HCT116 (cell line): ENCODE measurements around the gene BCAS4. TPM values are rescaled to one million over a fixed set of nuclear protein-coding genes. Genes with fewer than 3 reads are reported as not detected.

Experiments
- ATAC-seq: fragments of 200-7000 bp; cut with Tn5 transposase; 2 replicates; pipeline ENCODE4 v1.9.1; 2020; ENCODE audit warnings: mild to moderate bottlenecking, moderate library complexity
- BruUV-seq: library from RNA; stranded (reverse); fragments of 400-500 nt; replicated peaks from 2 replicates; lab custom pipeline; 2021; lab: Mats Ljungman, UMichigan
- CTCF ChIA-PET: fragments of 300-600 bp; sonication (Branson Sonifier 250); formaldehyde crosslinking; loops from one replicate; lab custom pipeline; 2021; ENCODE audit warnings: antibody characterized with exemption; lab: Charles Lee
- POLR2A ChIA-PET: fragments of 300-600, 350-600 bp; sonication (Branson Sonifier 250); formaldehyde crosslinking; loops from one replicate; lab custom pipeline; 2021; ENCODE audit warnings: antibody characterized with exemption; lab: Charles Lee
- RAD21 ChIA-PET, 2 experiments: fragments of 300-600 bp; sonication (Branson Sonifier 250); formaldehyde crosslinking; loops; one replicate each; lab custom pipeline; 2023; ENCODE audit warnings: low total read pairs in 2 of 2; ENCODE audit not compliant: uncharacterized antibody in 2 of 2, unreplicated experiment in 2 of 2, low non-redundant PET in 1 of 2; lab: Charles Lee
- DNase-seq: peaks from one replicate; pipeline ENCODE4 v3.0.0-alpha.2; 2010; ENCODE audit warnings: low read depth, low spot score
- H2AFZ ChIP-seq: fragments of 200-600 bp; shearing (Covaris generic), sonication (generic); 2 replicates; pipeline ENCODE4 v1.6.1; 2017; ENCODE audit warnings: low read depth, mixed run types, mixed read lengths, antibody characterized with exemption, low read length; ENCODE audit not compliant: poor library complexity, severe bottlenecking
- H3K27ac ChIP-seq: 2 replicates; pipeline ENCODE4 v1.5.1; 2012; ENCODE audit warnings: low read depth, low read length
- H3K27me3 ChIP-seq: fragments of 200-600 bp; sonication (generic); 2 replicates; pipeline ENCODE4 v1.6.1; 2016; ENCODE audit warnings: mixed run types, low read length, mixed read lengths; ENCODE audit not compliant: insufficient read depth
- H3K36me3 ChIP-seq, 2 experiments: fragments of 200-500 bp in 1 of 2; fragments of 200-600 bp in 1 of 2; sonication (Bioruptor generic) in 1 of 2; sonication (generic) in 1 of 2; 2 replicates each; pipeline versions ENCODE4 v1.5.1 to v1.6.1; 2014 to 2016; ENCODE audit warnings: low read length in 2 of 2, inconsistent platforms in 1 of 2, mixed read lengths in 1 of 2, mixed run types in 1 of 2; ENCODE audit not compliant: insufficient read depth in 2 of 2, control insufficient read depth in 1 of 2
- H3K4me1 ChIP-seq, 2 experiments: fragments of 200-600 bp in 1 of 2; sonication (generic) in 1 of 2; 2 replicates each; pipeline versions ENCODE4 v1.5.1 to v1.6.1; 2012 to 2017; ENCODE audit warnings: low read length in 2 of 2, inconsistent platforms in 1 of 2, mild to moderate bottlenecking in 1 of 2, mixed read lengths in 1 of 2, mixed run types in 1 of 2, moderate library complexity in 1 of 2; ENCODE audit not compliant: insufficient read depth in 2 of 2, control insufficient read depth in 1 of 2
- H3K4me2 ChIP-seq: fragments of 200-600 bp; sonication (generic); 2 replicates; pipeline ENCODE4 v1.6.1; 2017; ENCODE audit warnings: mixed run types, low read length, mixed read lengths
- H3K4me3 ChIP-seq, 2 experiments: fragments of 200-600 bp in 1 of 2; sonication (generic) in 1 of 2; replicated peaks in 1 of 2; 2 replicates each; pipeline ENCODE4 v1.5.1; 2011 to 2016; ENCODE audit warnings: low read length in 2 of 2, control low read depth in 1 of 2, low read depth in 1 of 2, mild to moderate bottlenecking in 1 of 2, mixed read lengths in 1 of 2, mixed run types in 1 of 2
- H3K79me2 ChIP-seq: fragments of 200-600 bp; sonication (generic); 2 replicates; pipeline ENCODE4 v1.6.1; 2017; ENCODE audit warnings: mild to moderate bottlenecking, mixed run types, low read length, moderate library complexity, mixed read lengths; ENCODE audit not compliant: insufficient read depth
- H3K9ac ChIP-seq: fragments of 200-600 bp; sonication (generic); 2 replicates; pipeline ENCODE4 v1.6.1; 2016; ENCODE audit warnings: low read length, mixed read lengths
- H3K9me2 ChIP-seq: fragments of 200-600 bp; sonication (generic), shearing (Covaris generic); 2 replicates; pipeline ENCODE4 v1.6.1; 2017; ENCODE audit warnings: mixed run types, mild to moderate bottlenecking, moderate library complexity; ENCODE audit not compliant: insufficient read depth
- H3K9me3 ChIP-seq, 2 experiments: fragments of 200-500 bp in 1 of 2; fragments of 200-600 bp in 1 of 2; sonication (Bioruptor generic) in 1 of 2; sonication (generic) in 1 of 2; 2 replicates each; pipeline ENCODE4 v1.6.1; 2014 to 2017; ENCODE audit warnings: low read length in 2 of 2, mixed read lengths in 2 of 2, inconsistent platforms in 1 of 2, low read depth in 1 of 2, mild to moderate bottlenecking in 1 of 2, mixed run types in 1 of 2, moderate library complexity in 1 of 2; ENCODE audit not compliant: control insufficient read depth in 1 of 2, insufficient read depth in 1 of 2
- H4K20me1 ChIP-seq: fragments of 200-600 bp; sonication (generic), shearing (Covaris generic); 2 replicates; pipeline ENCODE4 v1.6.1; 2017; ENCODE audit warnings: mixed run types, mild to moderate bottlenecking, moderate library complexity; ENCODE audit not compliant: insufficient read depth
- CEBPB ChIP-seq: IDR thresholded peaks from 2 replicates; pipeline ENCODE4 v1.6.1; 2012; ENCODE audit warnings: low read depth
- ELF1 ChIP-seq: IDR thresholded peaks from 2 replicates; pipeline ENCODE4 v1.6.1; 2012; ENCODE audit warnings: low read depth, borderline replicate concordance
- POLR2A ChIP-seq: IDR thresholded peaks from 2 replicates; pipeline ENCODE4 v1.7.0; 2011; ENCODE audit warnings: borderline replicate concordance; ENCODE audit not compliant: insufficient read depth, insufficient read length; ENCODE audit errors: extremely low read depth
- RAD21 ChIP-seq: IDR thresholded peaks from 2 replicates; pipeline ENCODE4 v1.6.1; 2012; ENCODE audit warnings: low read depth, mild to moderate bottlenecking
- SIN3A ChIP-seq: IDR thresholded peaks from 2 replicates; pipeline ENCODE4 v1.6.1; 2012; ENCODE audit warnings: low read depth
- SP1 ChIP-seq: IDR thresholded peaks from 2 replicates; pipeline ENCODE4 v1.6.1; 2012; ENCODE audit warnings: low read depth
- TCF7L2 ChIP-seq: IDR thresholded peaks from 2 replicates; pipeline ENCODE4 v1.7.0; 2011; ENCODE audit warnings: borderline replicate concordance, inconsistent platforms; ENCODE audit not compliant: insufficient read depth, insufficient read length; ENCODE audit errors: extremely low read depth
- YY1 ChIP-seq: IDR thresholded peaks from 2 replicates; pipeline ENCODE4 v1.6.1; 2011; ENCODE audit warnings: low read length, low read depth, moderate library complexity, mild to moderate bottlenecking; ENCODE audit not compliant: insufficient replicate concordance; ENCODE audit errors: extremely low read depth
- ZNF274 ChIP-seq: fragments of 200-500 bp; sonication (Bioruptor generic); IDR thresholded peaks from 2 replicates; pipeline ENCODE4 v1.6.1; 2014; ENCODE audit warnings: mild to moderate bottlenecking, low read depth, low read length, inconsistent platforms
- intact Hi-C: fragments of 100-400 bp; cut with micrococcal nuclease; formaldehyde crosslinking; loops from 2 replicates; pipeline ENCODE4 v1.10.0; 2022
- total RNA-seq: library from RNA; stranded (reverse); gene quantifications from one replicate; pipeline ENCODE4 v1.2.1, GENCODE V29; 2021; ENCODE audit not compliant: unreplicated experiment
- TF ChIP-seq, protein P1 (sequence below): IDR thresholded peaks from 2 replicates; pipeline ENCODE4 v1.6.1; 2012; ENCODE audit warnings: low read depth
- TF ChIP-seq, protein P2 (sequence below), 3 experiments: fragments of 200-600 bp in 1 of 3; sonication (generic) in 1 of 3; IDR thresholded peaks in 2 of 3; conservative IDR thresholded peaks in 1 of 3; 2 replicates each; pipeline ENCODE4 v1.5.1; 2012 to 2017; ENCODE audit warnings: low read depth in 2 of 3, low read length in 2 of 3, antibody characterized with exemption in 1 of 3, borderline replicate concordance in 1 of 3, control low read depth in 1 of 3, mild to moderate bottlenecking in 1 of 3, mixed read lengths in 1 of 3, mixed run types in 1 of 3, moderate library complexity in 1 of 3; ENCODE audit not compliant: insufficient read depth in 1 of 3
- TF ChIP-seq, protein P3 (sequence below): IDR thresholded peaks from 2 replicates; pipeline ENCODE4 v1.6.1; 2012

Gene BCAS4
- total RNA-seq, 1 experiment from 2014 or later = 18.9 TPM

DNA sequence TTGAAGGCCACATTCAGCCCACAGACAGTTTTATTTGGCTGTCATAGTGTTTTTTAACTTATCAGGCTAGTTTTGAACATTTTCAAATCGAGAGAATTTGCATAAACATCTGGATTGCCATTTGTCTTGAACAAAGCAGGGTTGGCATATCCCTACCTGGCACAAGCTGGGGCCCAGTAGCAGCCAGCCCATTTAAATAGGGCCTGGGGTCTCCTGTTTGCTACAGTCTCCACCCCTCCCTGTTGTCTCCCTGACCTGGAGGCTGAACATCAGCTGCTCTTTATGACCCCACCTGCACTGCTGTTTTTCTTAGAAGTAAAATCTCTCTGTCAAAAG is 10.5 kb downstream of the BCAS4 start (continued):
- TF ChIP-seq, protein P1, sequence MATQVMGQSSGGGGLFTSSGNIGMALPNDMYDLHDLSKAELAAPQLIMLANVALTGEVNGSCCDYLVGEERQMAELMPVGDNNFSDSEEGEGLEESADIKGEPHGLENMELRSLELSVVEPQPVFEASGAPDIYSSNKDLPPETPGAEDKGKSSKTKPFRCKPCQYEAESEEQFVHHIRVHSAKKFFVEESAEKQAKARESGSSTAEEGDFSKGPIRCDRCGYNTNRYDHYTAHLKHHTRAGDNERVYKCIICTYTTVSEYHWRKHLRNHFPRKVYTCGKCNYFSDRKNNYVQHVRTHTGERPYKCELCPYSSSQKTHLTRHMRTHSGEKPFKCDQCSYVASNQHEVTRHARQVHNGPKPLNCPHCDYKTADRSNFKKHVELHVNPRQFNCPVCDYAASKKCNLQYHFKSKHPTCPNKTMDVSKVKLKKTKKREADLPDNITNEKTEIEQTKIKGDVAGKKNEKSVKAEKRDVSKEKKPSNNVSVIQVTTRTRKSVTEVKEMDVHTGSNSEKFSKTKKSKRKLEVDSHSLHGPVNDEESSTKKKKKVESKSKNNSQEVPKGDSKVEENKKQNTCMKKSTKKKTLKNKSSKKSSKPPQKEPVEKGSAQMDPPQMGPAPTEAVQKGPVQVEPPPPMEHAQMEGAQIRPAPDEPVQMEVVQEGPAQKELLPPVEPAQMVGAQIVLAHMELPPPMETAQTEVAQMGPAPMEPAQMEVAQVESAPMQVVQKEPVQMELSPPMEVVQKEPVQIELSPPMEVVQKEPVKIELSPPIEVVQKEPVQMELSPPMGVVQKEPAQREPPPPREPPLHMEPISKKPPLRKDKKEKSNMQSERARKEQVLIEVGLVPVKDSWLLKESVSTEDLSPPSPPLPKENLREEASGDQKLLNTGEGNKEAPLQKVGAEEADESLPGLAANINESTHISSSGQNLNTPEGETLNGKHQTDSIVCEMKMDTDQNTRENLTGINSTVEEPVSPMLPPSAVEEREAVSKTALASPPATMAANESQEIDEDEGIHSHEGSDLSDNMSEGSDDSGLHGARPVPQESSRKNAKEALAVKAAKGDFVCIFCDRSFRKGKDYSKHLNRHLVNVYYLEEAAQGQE = no peak
- TF ChIP-seq YY1 (no peak), SIN3A (no peak), CEBPB (no peak)

DNA sequence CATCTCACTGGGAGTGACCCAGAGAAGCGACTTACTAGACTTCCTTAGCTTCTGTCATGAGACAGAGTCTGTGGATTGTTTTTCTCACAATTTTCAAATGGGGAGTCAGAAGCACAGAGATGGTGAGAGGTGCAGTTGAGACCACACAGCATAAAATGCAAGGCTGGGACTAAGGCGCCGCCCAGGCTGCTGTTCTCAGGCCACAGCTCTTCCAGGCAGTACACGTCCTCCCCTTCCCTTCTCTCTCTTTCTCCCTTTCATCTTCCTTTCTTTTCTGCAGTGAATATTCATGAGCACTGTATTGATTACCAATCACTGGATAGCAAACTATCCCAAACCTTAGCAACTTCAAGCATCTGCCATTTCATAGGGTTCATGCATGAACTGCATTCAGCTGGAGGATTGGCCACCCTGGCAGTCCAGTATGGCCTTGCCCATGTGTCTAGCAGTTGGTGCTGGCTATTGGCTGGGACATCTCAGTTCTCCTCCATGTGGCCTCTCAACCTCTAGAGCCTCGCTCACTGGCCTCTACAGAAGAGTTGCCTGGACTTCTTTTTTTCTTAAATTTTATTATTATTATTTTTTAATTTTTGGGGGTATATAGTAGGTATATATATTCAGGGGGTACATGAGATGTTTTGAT is 11.4 kb downstream of the BCAS4 start:
- no peak for ATAC-seq
- no peak for TF ChIP-seq POLR2A
- TF ChIP-seq, protein P2, sequence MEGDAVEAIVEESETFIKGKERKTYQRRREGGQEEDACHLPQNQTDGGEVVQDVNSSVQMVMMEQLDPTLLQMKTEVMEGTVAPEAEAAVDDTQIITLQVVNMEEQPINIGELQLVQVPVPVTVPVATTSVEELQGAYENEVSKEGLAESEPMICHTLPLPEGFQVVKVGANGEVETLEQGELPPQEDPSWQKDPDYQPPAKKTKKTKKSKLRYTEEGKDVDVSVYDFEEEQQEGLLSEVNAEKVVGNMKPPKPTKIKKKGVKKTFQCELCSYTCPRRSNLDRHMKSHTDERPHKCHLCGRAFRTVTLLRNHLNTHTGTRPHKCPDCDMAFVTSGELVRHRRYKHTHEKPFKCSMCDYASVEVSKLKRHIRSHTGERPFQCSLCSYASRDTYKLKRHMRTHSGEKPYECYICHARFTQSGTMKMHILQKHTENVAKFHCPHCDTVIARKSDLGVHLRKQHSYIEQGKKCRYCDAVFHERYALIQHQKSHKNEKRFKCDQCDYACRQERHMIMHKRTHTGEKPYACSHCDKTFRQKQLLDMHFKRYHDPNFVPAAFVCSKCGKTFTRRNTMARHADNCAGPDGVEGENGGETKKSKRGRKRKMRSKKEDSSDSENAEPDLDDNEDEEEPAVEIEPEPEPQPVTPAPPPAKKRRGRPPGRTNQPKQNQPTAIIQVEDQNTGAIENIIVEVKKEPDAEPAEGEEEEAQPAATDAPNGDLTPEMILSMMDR (IDR thresholded peaks at IDR 0.05 in 2 of 3, conservative IDR thresholded peaks at IDR 0.05 in 1 of 3; ENCODE audit: borderline replicate concordance in 1 of 3, insufficient read depth in 1 of 3, low read depth in 2 of 3, low read length in 2 of 3) = no peak
- no peak for TF ChIP-seq ZNF274
- no peak for TF ChIP-seq CEBPB
- TF ChIP-seq TCF7L2 = no peak
- no peak for TF ChIP-seq ELF1
- TF ChIP-seq YY1 = no peak
- TF ChIP-seq SP1 = no peak
- TF ChIP-seq, protein P3, sequence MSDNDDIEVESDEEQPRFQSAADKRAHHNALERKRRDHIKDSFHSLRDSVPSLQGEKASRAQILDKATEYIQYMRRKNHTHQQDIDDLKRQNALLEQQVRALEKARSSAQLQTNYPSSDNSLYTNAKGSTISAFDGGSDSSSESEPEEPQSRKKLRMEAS = no peak
- no peak for TF ChIP-seq RAD21
- Histone ChIP-seq H2AFZ (no peak overlapping the region), H3K27ac (no peak overlapping the region), H3K4me2 (no peak overlapping the region), H3K9me3 (no peaks in the 10 kb centered on the region), H3K79me2 (no peaks in the 10 kb centered on the region), H3K4me3 (no peak overlapping the region), H3K27me3 (no peaks in the 10 kb centered on the region), H4K20me1 (no peaks in the 10 kb centered on the region), H3K4me1 (no peaks in the 10 kb centered on the region), H3K36me3 (no peaks in the 10 kb centered on the region), H3K9me2 (no peaks in the 10 kb centered on the region), H3K9ac (no peak overlapping the region)
- RAD21 ChIA-PET = no interaction called here
- intact Hi-C loops = no loop called here
- no peak for DNase-seq
- no TSS peak for BruUV-seq
- CTCF ChIA-PET = no interaction called here
- POLR2A ChIA-PET = no interaction called here
